GM12878 (cell line): ENCODE data around the gene BNC2. TPM values are rescaled to one million over a fixed set of nuclear protein-coding genes. Genes with fewer than 3 reads are reported as not detected.

ENCODE experiments used
- ATAC-seq: fragments of 200-7000 bp; cut with Tn5 transposase; 3 replicates; pipeline ENCODE4 v1.9.1; 2020; ENCODE audit warnings: mild to moderate bottlenecking, moderate library complexity
- BruUV-seq: library from RNA; stranded (reverse); fragments of 400-500 nt; replicated peaks from 2 replicates; lab custom pipeline; 2021; lab: Mats Ljungman, UMichigan
- CTCF ChIA-PET: fragments of 300-600 bp; sonication (Branson Sonifier 250); formaldehyde crosslinking; extraction: SDS; loops from one replicate; lab custom pipeline; 2021; ENCODE audit warnings: inconsistent platforms; lab: Yijun Ruan, JAX
- POLR2A ChIA-PET: fragments of 350-600 bp; formaldehyde crosslinking; extraction: SDS; loops from one replicate; lab custom pipeline; 2021; ENCODE audit warnings: inconsistent platforms; lab: Charles Lee
- RAD21 ChIA-PET: fragments of 300-600 bp; sonication (Branson Sonifier 250); formaldehyde crosslinking; loops from one replicate; lab custom pipeline; 2023; ENCODE audit warnings: antibody characterized with exemption; ENCODE audit not compliant: unreplicated experiment; lab: Charles Lee
- SMC1A ChIA-PET: fragments of 300-600 bp; sonication (Branson Sonifier 250); formaldehyde crosslinking; loops from one replicate; lab custom pipeline; 2023; ENCODE audit not compliant: unreplicated experiment, uncharacterized antibody; lab: Charles Lee
- DNase-seq: peaks from one replicate; pipeline ENCODE4 v3.0.0-alpha.2; 2011; ENCODE audit warnings: low read depth, low spot score
- FAIRE-seq: peaks from 3 replicates; lab custom pipeline; 2011; peaks lifted over from hg19 to GRCh38; lab: Jason Lieb, UNC
- H2AFZ ChIP-seq: 2 replicates; pipeline ENCODE4 v1.6.0; 2011; ENCODE audit warnings: low read depth, low read length, control low read depth; ENCODE audit not compliant: control insufficient read depth
- H3K27ac ChIP-seq: 2 replicates; pipeline ENCODE4 v1.5.1; 2011; ENCODE audit warnings: control low read depth; ENCODE audit not compliant: control insufficient read depth, insufficient read depth
- H3K27me3 ChIP-seq, 2 experiments: replicated peaks in 1 of 2; 2 replicates each; pipeline versions ENCODE4 v1.6.0 to v1.6.1; 2011; ENCODE audit warnings: low read length in 1 of 2; ENCODE audit not compliant: control insufficient read depth in 2 of 2, insufficient read depth in 2 of 2
- H3K36me3 ChIP-seq, 2 experiments: 2 replicates each; pipeline ENCODE4 v1.5.1; 2011; ENCODE audit warnings: low read length in 1 of 2; ENCODE audit not compliant: control insufficient read depth in 2 of 2, insufficient read depth in 2 of 2
- H3K4me1 ChIP-seq: 2 replicates; pipeline ENCODE4 v1.6.1; 2011; ENCODE audit warnings: mild to moderate bottlenecking, low read length, moderate library complexity, mixed read lengths; ENCODE audit not compliant: control insufficient read depth, insufficient read depth
- H3K4me2 ChIP-seq: 2 replicates; pipeline ENCODE4 v1.6.0; 2011; ENCODE audit warnings: control low read depth; ENCODE audit not compliant: control insufficient read depth, insufficient read depth
- H3K4me3 ChIP-seq: fragments of 200-600 bp; sonication (generic); 2 replicates; pipeline ENCODE4 v1.5.1; 2016
- H3K79me2 ChIP-seq: 2 replicates; pipeline ENCODE4 v1.6.0; 2011; ENCODE audit warnings: low read length; ENCODE audit not compliant: control insufficient read depth, insufficient read depth
- H3K9ac ChIP-seq: 2 replicates; pipeline ENCODE4 v1.8.0; 2011; ENCODE audit warnings: low read length, control low read depth, mixed read lengths; ENCODE audit not compliant: control insufficient read depth, insufficient read depth
- H3K9me3 ChIP-seq: replicated peaks from 3 replicates; pipeline ENCODE4 v1.5.1; 2011; ENCODE audit warnings: mild to moderate bottlenecking, low read length; ENCODE audit not compliant: control insufficient read depth, insufficient read depth
- H4K20me1 ChIP-seq: 2 replicates; pipeline ENCODE4 v1.6.0; 2011; ENCODE audit not compliant: control insufficient read depth, insufficient read depth
- BMI1 ChIP-seq: fragments of 450-650 bp; IDR thresholded peaks from 2 replicates; pipeline ENCODE4 v1.6.1; 2016; ENCODE audit warnings: mild to moderate bottlenecking, moderate library complexity, borderline replicate concordance
- CHD1 ChIP-seq: IDR thresholded peaks from 2 replicates; pipeline ENCODE4 v1.6.1; 2012; ENCODE audit warnings: low read depth, low read length, improper control_type of control experiment
- CUX1 ChIP-seq: IDR thresholded peaks from 2 replicates; pipeline ENCODE4 v1.6.1; 2012; ENCODE audit warnings: improper control_type of control experiment, low read depth, low read length; ENCODE audit not compliant: insufficient replicate concordance
- EGR1 ChIP-seq, 2 experiments: IDR thresholded peaks; 1 replicate in 1 of 2; 2 replicates in 1 of 2; pipeline ENCODE4 v1.6.1; 2011 to 2012; ENCODE audit warnings: low read depth in 2 of 2, low read length in 2 of 2, borderline replicate concordance in 1 of 2, mild to moderate bottlenecking in 1 of 2, moderate library complexity in 1 of 2
- HCFC1 ChIP-seq: fragments of 150-350 bp; IDR thresholded peaks from 2 replicates; pipeline ENCODE4 v1.6.1; 2014; ENCODE audit warnings: low read length
- MXI1 ChIP-seq: fragments of 150-350 bp; IDR thresholded peaks from 2 replicates; pipeline ENCODE4 v1.6.1; 2011; ENCODE audit warnings: low read depth, mild to moderate bottlenecking, inconsistent platforms, low read length, improper control_type of control experiment
- MYC ChIP-seq: IDR thresholded peaks from 2 replicates; pipeline ENCODE4 v1.6.1; 2011; ENCODE audit warnings: mild to moderate bottlenecking, low read length, moderate library complexity, inconsistent platforms; ENCODE audit not compliant: insufficient read depth, insufficient replicate concordance, insufficient read length, severe bottlenecking
- NFYA ChIP-seq: IDR thresholded peaks from 2 replicates; pipeline ENCODE4 v1.6.1; 2011; ENCODE audit warnings: low read depth, mild to moderate bottlenecking, low read length, improper control_type of control experiment, borderline replicate concordance
- NR2F1 ChIP-seq: fragments of 450-650 bp; conservative IDR thresholded peaks from 2 replicates; pipeline ENCODE4 v1.6.1; 2017; ENCODE audit warnings: mild to moderate bottlenecking
- SP1 ChIP-seq: IDR thresholded peaks from one replicate; pipeline ENCODE4 v1.6.1; 2011; ENCODE audit warnings: low read depth, low read length
- SUPT20H ChIP-seq: IDR thresholded peaks from 2 replicates; pipeline ENCODE4 v1.6.1; 2011; ENCODE audit warnings: low read depth, mild to moderate bottlenecking, low read length, moderate library complexity, borderline replicate concordance; ENCODE audit not compliant: control insufficient read depth
- ZBED1 ChIP-seq: IDR thresholded peaks from 2 replicates; pipeline ENCODE4 v1.6.1; 2016; ENCODE audit warnings: borderline replicate concordance
- ZNF592 ChIP-seq: fragments of 450-650 bp; IDR thresholded peaks from 2 replicates; pipeline ENCODE4 v1.6.1; 2017; ENCODE audit warnings: mild to moderate bottlenecking, moderate library complexity
- ZNF622 ChIP-seq: fragments of 450-650 bp; IDR thresholded peaks from 2 replicates; pipeline ENCODE4 v1.6.1; 2017; ENCODE audit warnings: mild to moderate bottlenecking, inconsistent platforms
- WGBS: methylation state at CpG from one replicate; pipeline ENCODE4 v1.1.6; 2016; ENCODE audit warnings: low lambda C conversion rate; ENCODE audit not compliant: insufficient replicate concordance, insufficient coverage; ENCODE audit errors: missing lambda C conversion rate; 5-methylcytosine and 5-hydroxymethylcytosine counted together
- in situ Hi-C: fragments of 300-500 bp; cut with MboI; formaldehyde crosslinking; loops from 9 replicates; pipeline ENCODE4 v1.14.3; 2018; ENCODE audit warnings: mixed read lengths
- intact Hi-C: fragments of 100-400 bp; cut with micrococcal nuclease; formaldehyde crosslinking; loops from one replicate; pipeline ENCODE4 v1.14.2; 2022; ENCODE audit not compliant: unreplicated experiment
- polyA plus RNA-seq, 11 experiments: library from polyadenylated mRNA; depleted of rRNA in 4 of 11; unstranded in 6 of 11; stranded (reverse) in 5 of 11; fragments of >200 nt; fragmentation: Nextera tagmentation in 4 of 11; fragmentation: Illumina TruSeq in 1 of 11; extraction: Ambion mirVana in 4 of 11; extraction: Trizol in 1 of 11; gene quantifications; 1 replicate in 1 of 11; 2 replicates in 10 of 11; pipeline versions ENCODE4 v1.2.1 to v1.2.3, GENCODE V29; 2011 to 2016; ENCODE audit warnings: inconsistent platforms in 2 of 11, missing spikeins in 2 of 11, low read depth in 1 of 11
- total RNA-seq, 4 experiments: library from RNA; depleted of rRNA in 3 of 4; stranded (reverse); fragments of >200 nt in 3 of 4; fragmentation: Illumina TruSeq in 1 of 4; extraction: Trizol in 1 of 4; gene quantifications; 2 replicates each; pipeline versions ENCODE4 v1.2.1 to v1.2.3, GENCODE V29; 2013 to 2021

Gene BNC2
- total and polyA plus RNA-seq, 10 of the 15 experiments (the other 5 are each of a cell fraction or from before 2014, with no cell fraction given) = 0.05 to 14.5 (median 0.26) TPM

GRCh38 chr9:16598316-16598715 is 272.2 kb downstream of the BNC2 start (continued):
- no peak for TF ChIP-seq SUPT20H
- no peak for TF ChIP-seq NR2F1
- TF ChIP-seq MYC = no peak
- no peak for TF ChIP-seq HCFC1
- TF ChIP-seq SP1 = no peak
- TF ChIP-seq MXI1 = no peak
- TF ChIP-seq, all 136 proteins: peak for 0

- 0% methylated on average over 1 of the region's 1 CpG for WGBS
- no peak for TF ChIP-seq NFYA
- TF ChIP-seq BMI1 = no peak
- no peak for TF ChIP-seq CHD1
- TF ChIP-seq EGR1 (IDR thresholded peaks at IDR 0.05; ENCODE audit: borderline replicate concordance in 1 of 2, low read depth in 2 of 2, low read length in 2 of 2) = no peak
- no peak for TF ChIP-seq ZNF622
- no peak for TF ChIP-seq ZBED1
- TF ChIP-seq CUX1 = no peak
- TF ChIP-seq ZNF592 = no peak
These were observed 273.3 kb downstream of the BNC2 start for GRCh38 chr9:16597136-16597535.

More at GRCh38 chr9:16597136-16597535, 273.3 kb downstream of the BNC2 start:
- H3K9me3 ChIP-seq = no peaks in the 10 kb centered on the region
- DNase-seq = no peak
- no peaks in the 10 kb centered on the region for H3K27me3 ChIP-seq
- H3K4me3 ChIP-seq = no peak overlapping the region
- no peaks in the 10 kb centered on the region for H4K20me1 ChIP-seq
- CTCF ChIA-PET = interaction anchor here (0.8 kb wide), 1 partner anchor 10 kb away, joined by 3 read pairs; no protein-coding TSS in a partner anchor
- no peak overlapping the region for H3K27ac ChIP-seq
- ATAC-seq = no peak
- BruUV-seq = no TSS peak
- no peak for FAIRE-seq
- in situ Hi-C loops (no loop called here), intact Hi-C loops (no loop called here)
- RAD21 ChIA-PET = interaction anchor here (0.8 kb wide), 1 partner anchor 74 kb away, joined by 3 read pairs; no protein-coding TSS in a partner anchor
- SMC1A ChIA-PET = interaction anchor here (0.9 to 2.0 kb wide), 5 partner anchors 10 to 197 kb away, joined by 3 to 6 read pairs (median 3); no protein-coding TSS in a partner anchor
- no peaks in the 10 kb centered on the region for H3K79me2 ChIP-seq
- no peaks in the 10 kb centered on the region for H3K36me3 ChIP-seq
- POLR2A ChIA-PET = interaction anchor here (0.6 kb wide), 1 partner anchor 63 kb away, joined by 3 read pairs; no protein-coding TSS in a partner anchor
- H3K4me2 ChIP-seq = no peak overlapping the region
- no peaks in the 10 kb centered on the region for H3K4me1 ChIP-seq
- H2AFZ ChIP-seq = no peak overlapping the region
- H3K9ac ChIP-seq = no peak overlapping the region
